ENCODE data around the gene SIPA1L3.
"Not testable (repeated sequence)": the region's sequence is repeated elsewhere in the genome, so short reads cannot be mapped to it uniquely, and the experiment has no call there.

Gene SIPA1L3

DNA sequence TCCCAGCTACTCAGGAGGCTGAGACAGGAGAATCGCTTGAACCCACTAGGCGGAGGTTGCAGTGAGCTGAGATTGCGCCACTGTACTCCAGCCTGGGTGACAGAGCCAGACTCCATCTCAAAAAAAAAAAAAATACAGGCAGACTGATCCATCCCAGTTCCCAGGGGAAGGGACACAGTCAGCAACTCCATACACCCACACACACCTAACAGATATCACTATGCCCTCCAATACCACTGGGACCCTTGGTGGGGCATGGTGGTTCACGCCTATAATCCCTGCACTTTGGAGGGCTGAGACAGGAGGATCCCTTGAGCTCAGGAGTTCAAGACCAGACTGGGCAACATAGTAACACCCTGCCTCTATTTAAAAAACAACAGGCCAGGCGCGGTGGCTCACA lies 314.4 kb downstream of the SIPA1L3 start:
- no peak for DNase-seq (ENCODE audit: low read depth in 2 of 2)
- no peak overlapping the region for H3K4me3 ChIP-seq (replicated peaks in 1 of 2; ENCODE audit: low read depth in 2 of 2, low read length in 2 of 2)
- TF ChIP-seq, protein P1, sequence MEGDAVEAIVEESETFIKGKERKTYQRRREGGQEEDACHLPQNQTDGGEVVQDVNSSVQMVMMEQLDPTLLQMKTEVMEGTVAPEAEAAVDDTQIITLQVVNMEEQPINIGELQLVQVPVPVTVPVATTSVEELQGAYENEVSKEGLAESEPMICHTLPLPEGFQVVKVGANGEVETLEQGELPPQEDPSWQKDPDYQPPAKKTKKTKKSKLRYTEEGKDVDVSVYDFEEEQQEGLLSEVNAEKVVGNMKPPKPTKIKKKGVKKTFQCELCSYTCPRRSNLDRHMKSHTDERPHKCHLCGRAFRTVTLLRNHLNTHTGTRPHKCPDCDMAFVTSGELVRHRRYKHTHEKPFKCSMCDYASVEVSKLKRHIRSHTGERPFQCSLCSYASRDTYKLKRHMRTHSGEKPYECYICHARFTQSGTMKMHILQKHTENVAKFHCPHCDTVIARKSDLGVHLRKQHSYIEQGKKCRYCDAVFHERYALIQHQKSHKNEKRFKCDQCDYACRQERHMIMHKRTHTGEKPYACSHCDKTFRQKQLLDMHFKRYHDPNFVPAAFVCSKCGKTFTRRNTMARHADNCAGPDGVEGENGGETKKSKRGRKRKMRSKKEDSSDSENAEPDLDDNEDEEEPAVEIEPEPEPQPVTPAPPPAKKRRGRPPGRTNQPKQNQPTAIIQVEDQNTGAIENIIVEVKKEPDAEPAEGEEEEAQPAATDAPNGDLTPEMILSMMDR (IDR thresholded peaks at IDR 0.05; ENCODE audit: low read depth, low read length), result no peak

DNA sequence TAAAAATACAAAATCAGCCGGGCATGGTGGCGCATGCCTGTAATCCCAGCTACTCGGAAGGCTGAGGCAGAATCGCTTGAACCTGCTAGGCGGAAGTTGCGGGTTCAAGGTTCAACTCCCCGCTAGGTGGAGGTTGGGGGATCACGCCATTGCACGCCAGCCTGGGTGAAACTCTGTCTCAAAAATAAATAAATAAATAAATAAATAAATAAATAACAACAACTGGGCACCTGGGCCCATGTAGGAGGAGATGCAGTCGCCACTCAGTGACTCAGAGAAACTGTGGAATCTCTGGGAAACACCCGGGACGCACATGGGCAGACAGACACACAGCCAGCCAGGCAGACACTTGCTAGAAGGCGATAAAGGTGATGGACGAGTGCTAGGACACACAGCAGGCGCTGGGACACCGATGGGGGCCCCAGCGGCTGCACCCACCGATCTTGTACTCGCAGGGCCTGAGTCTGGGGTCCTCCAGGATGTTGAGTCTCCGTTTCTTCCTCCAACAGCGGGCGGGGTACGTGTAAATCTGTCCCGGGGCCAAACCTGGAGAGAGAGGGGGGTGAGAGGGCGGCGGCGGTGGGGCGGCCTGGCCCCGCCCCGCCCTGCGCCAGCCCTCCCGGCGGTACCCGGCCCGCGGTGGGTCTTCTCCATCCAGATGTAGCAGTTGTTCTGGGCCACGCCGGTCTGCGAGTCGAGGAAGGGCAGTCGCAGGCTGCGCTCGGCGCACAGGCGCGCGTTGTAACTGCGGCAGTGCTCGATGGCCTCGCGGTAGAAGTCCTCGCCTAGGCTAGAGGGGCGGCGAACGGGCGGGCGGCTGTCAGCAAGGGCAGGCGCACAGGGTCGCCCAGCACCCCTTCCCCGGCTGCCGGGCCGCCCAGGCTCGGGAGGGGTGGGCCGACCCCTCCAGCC lies 315.2 kb downstream of the SIPA1L3 start:
- TF ChIP-seq, protein P1 (IDR thresholded peaks at IDR 0.05; ENCODE audit: low read depth, low read length), result no peak
- H3K4me3 ChIP-seq (replicated peaks in 1 of 2; ENCODE audit: low read depth in 2 of 2, low read length in 2 of 2), result no peak overlapping the region
- no peak for DNase-seq (ENCODE audit: low read depth in 2 of 2)

DNA sequence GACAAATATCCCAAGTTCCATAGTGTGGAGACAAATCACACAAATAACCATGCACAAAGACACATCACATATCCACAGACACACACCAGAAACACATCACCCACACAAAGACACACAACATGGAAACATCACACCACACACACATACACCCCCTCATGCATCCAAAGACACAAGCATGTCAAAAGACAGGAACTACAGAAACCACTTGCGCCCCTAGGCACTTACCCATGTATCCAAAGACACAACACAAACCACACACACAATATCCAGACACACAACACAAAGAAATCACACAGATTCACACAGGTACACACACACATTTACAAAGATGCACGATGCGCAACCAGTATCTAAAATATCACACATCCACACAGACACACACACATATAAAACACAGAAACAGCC lies 316.1 kb downstream of the SIPA1L3 start:
- DNase-seq (ENCODE audit: low read depth in 2 of 2), result no peak
- TF ChIP-seq, protein P1 (IDR thresholded peaks at IDR 0.05; ENCODE audit: low read depth, low read length), result no peak
- no peak overlapping the region for H3K4me3 ChIP-seq (replicated peaks in 1 of 2; ENCODE audit: low read depth in 2 of 2, low read length in 2 of 2)

DNA sequence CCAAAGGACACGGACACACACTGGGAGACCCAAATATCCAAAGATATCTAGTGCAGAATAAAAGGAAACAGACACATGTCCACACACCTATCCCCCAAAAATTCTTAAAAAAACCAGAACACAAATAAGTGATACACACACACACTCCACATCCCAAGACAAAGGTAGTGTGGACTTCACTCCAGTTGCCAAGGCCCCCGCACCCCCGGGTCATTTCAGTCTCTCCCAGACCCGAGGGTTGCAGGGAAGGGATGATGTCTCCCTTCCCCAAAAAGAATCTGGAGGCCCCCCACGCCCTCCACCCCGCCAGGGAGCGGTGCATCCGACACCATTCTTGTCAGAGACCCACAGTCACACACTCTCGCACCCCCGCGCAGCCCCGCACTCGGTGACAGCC lies 316.6 kb downstream of the SIPA1L3 start:
- TF ChIP-seq, protein P1 (IDR thresholded peaks at IDR 0.05; ENCODE audit: low read depth, low read length), result no peak
- DNase-seq (ENCODE audit: low read depth in 2 of 2), result no peak
- H3K4me3 ChIP-seq (replicated peaks in 1 of 2; ENCODE audit: low read depth in 2 of 2, low read length in 2 of 2), result peak overlapping the region; percentile 60 to 69

DNA sequence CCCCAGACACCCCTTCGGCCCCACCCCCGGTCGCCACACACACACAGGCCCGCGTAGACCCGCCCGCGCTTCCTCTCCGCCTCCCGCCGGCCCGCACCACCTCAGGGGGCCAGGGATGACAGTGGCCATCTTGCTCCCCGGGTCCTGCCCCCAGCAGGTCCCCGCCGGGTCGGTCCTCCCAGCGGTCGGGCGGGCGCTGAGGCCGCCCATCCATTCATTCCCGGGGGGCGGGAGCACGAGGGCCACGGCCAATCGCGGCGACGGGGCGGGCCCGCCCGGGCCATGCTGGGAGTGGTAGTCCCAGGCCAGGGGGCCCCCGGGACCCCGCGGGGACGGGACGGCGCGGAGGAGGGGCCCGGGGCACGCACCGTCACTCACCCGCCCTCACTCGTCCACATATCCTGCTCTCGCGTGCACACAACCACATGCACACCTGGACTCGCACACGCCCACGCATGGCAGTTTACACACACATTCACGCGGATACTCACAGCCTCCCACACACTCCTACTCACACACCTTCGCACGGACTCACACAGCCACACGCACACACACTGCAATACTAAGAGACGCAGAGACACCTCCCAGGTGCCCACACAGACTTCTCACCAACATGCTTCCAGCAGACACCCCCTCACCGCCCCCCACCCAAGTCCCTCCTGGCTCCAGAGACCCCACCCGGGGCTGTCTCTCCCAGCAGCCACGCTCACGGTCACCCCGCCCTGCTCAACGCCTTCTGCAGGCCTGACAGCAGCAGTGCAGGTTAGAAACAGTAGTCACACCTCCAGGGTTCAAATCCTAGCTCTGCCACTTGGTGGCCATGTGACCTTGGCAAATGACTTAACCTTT lies 317.2 kb downstream of the SIPA1L3 start, which contains the start of gene DPF1:
DPF1 (minus strand) TSS at position 209 of the 849 bp plus-strand sequence; CDS start at position 129, 80 bp downstream.
- DNase-seq (ENCODE audit: low read depth in 2 of 2), result peak; percentile 64 to 68
- TF ChIP-seq, protein P1 (IDR thresholded peaks at IDR 0.05; ENCODE audit: low read depth, low read length), result peak; percentile 10
- H3K4me3 ChIP-seq (replicated peaks in 1 of 2; ENCODE audit: low read depth in 2 of 2, low read length in 2 of 2), result peak within 1 kb of the TSS; percentile 60 to 69

DNA sequence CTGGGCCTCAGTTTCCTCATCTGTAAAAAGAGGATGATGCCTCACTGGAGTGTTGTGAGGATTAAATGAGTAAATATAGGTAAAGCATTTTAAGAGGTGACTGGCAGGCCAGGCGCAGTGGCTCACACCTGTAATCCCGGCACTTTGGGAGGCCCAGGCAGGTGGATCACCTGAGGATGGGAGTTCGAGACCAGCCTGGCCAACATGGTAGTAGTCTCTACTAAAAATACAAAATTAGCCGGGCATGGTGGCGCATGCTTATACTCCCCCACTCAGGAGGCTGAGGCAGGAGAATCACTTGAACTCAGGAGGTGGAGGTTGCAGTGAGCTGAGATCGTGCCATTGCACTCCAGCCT lies 317.8 kb downstream of the SIPA1L3 start:
- not testable (repeated sequence) for H3K4me3 ChIP-seq (replicated peaks in 1 of 2; ENCODE audit: low read depth in 2 of 2, low read length in 2 of 2); DNase-seq (ENCODE audit: low read depth in 2 of 2)

Measured in cardiac fibroblast (primary cell).